Gastroesophageal sphincter (tissue), 4 donors: ENCODE data around the gene ACYP1. TPM values are rescaled to one million over a fixed set of nuclear protein-coding genes. Genes with fewer than 3 reads are reported as not detected.

Experiments used
- ATAC-seq: fragments of 150-250 bp; one replicate; pipeline ENCODE4 v1.9.1; 2016; ENCODE audit warnings: mild to moderate bottlenecking, moderate library complexity
- H3K27ac ChIP-seq, 4 donors: fragments of 200-600 bp; sonication (generic) in 3 of 4; 1 replicate in 3 of 4; 2 replicates in 1 of 4; pipeline ENCODE4 v1.5.1; 2016 to 2019
- H3K27me3 ChIP-seq: fragments of 200-600 bp; sonication (generic); one replicate; pipeline ENCODE4 v1.5.1; 2019
- H3K36me3 ChIP-seq, 2 donors: fragments of 200-600 bp; sonication (generic); one replicate each; pipeline ENCODE4 v1.5.1; 2019; ENCODE audit warnings: control low read depth in 1 of 2
- H3K4me1 ChIP-seq, 3 donors: fragments of 200-600 bp; sonication (generic); 1 replicate in 2 of 3; 2 replicates in 1 of 3; pipeline ENCODE4 v1.5.1; 2016 to 2019; ENCODE audit warnings: control low read depth in 2 of 3
- H3K4me3 ChIP-seq, 2 donors: fragments of 200-600 bp; sonication (generic); one replicate each; pipeline ENCODE4 v1.5.1; 2019; ENCODE audit warnings: mild to moderate bottlenecking in 1 of 2, moderate library complexity in 1 of 2
- H3K9me3 ChIP-seq, 3 donors: fragments of 200-600 bp; sonication (generic); one replicate each; pipeline ENCODE4 v1.5.1; 2017 to 2019; ENCODE audit warnings: control low read depth in 2 of 3
- CTCF ChIP-seq, 4 experiments: fragments of 200-600 bp in 2 of 4; fragments of 450-650 bp in 2 of 4; sonication (generic) in 1 of 4; IDR thresholded peaks; one replicate each; pipeline ENCODE4 v1.5.1; 2017 to 2019; ENCODE audit warnings: antibody characterized with exemption in 4 of 4, mild to moderate bottlenecking in 2 of 4, moderate library complexity in 2 of 4
- EP300 ChIP-seq: sonication (generic); formaldehyde crosslinking; IDR thresholded peaks from one replicate; pipeline ENCODE4 v1.6.1; 2017; ENCODE audit warnings: antibody characterized with exemption, mild to moderate bottlenecking
- POLR2A ChIP-seq, 2 donors: fragments of 450-650 bp; IDR thresholded peaks; one replicate each; pipeline ENCODE4 v1.6.1; 2017; ENCODE audit warnings: antibody characterized with exemption in 2 of 2, mild to moderate bottlenecking in 2 of 2, moderate library complexity in 1 of 2
- POLR2AphosphoS5 ChIP-seq: sonication (generic); formaldehyde crosslinking; IDR thresholded peaks from one replicate; pipeline ENCODE4 v1.6.1; 2017; ENCODE audit warnings: antibody characterized with exemption
- WGBS, 2 donors: methylation state at CpG; one replicate each; pipeline ENCODE4 v1.1.5; 2018; ENCODE audit warnings: low coverage in 1 of 2; 5-methylcytosine and 5-hydroxymethylcytosine counted together
- total RNA-seq, 4 donors: library from RNA; depleted of rRNA; stranded (reverse); fragments of >200 nt; gene quantifications; one replicate each; pipeline ENCODE4 v1.1.0, GENCODE V29; 2016

ACYP1 gene
- total RNA-seq, 4 donors from 2014 or later = 13.8 to 20.8 (median 17.1) TPM

GRCh38 chr14:75098212-75098611 lies 34.4 kb upstream of the ACYP1 start:
- no peak overlapping the region for H3K27ac ChIP-seq
- no peaks in the 10 kb centered on the region for H3K9me3 ChIP-seq
- no peaks in the 10 kb centered on the region for H3K27me3 ChIP-seq
- H3K4me3 ChIP-seq = no peak overlapping the region
- TF ChIP-seq POLR2A (IDR thresholded peaks at IDR 0.05) = no peak
- TF ChIP-seq CTCF (IDR thresholded peaks at IDR 0.05) = no peak
- no peak for TF ChIP-seq EP300
- TF ChIP-seq POLR2AphosphoS5 = no peak
- H3K4me1 ChIP-seq = no peaks in the 10 kb centered on the region
- no peak for ATAC-seq
- H3K36me3 ChIP-seq = peaks cover 10 to 99% of the 10 kb centered on the region in 2 donors

- TF ChIP-seq POLR2AphosphoS5 (no peak), EP300 (no peak), CTCF (IDR thresholded peaks at IDR 0.05) (no peak), POLR2A (IDR thresholded peaks at IDR 0.05) (no peak)
- no peak for ATAC-seq
- WGBS, 2 donors = 69 to 82% methylated on average over 3 to 6 of the region's 6 CpGs
- no peaks in the 10 kb centered on the region for H3K9me3 ChIP-seq
- H3K27me3 ChIP-seq = no peaks in the 10 kb centered on the region
- H3K4me1 ChIP-seq = no peaks in the 10 kb centered on the region
- H3K4me3 ChIP-seq = no peak overlapping the region
- peaks cover 10 to 100% of the 10 kb centered on the region in 2 donors for H3K36me3 ChIP-seq
- no peak overlapping the region for H3K27ac ChIP-seq
Observed at GRCh38 chr14:75096959-75097358, 33.1 kb upstream of the ACYP1 start.

GRCh38 chr14:75095690-75096089 lies 31.9 kb upstream of the ACYP1 start:
- 40 to 93% methylated on average over 1 to 4 of the region's 4 CpGs for whole genome bisulfite sequencing, 2 donors
- no peak overlapping the region for H3K27ac ChIP-seq
- no peaks in the 10 kb centered on the region for H3K27me3 ChIP-seq
- ATAC-seq = no peak
- TF ChIP-seq POLR2A (IDR thresholded peaks at IDR 0.05) (no peak), EP300 (no peak), CTCF (IDR thresholded peaks at IDR 0.05) (no peak), POLR2AphosphoS5 (no peak)
- no peak overlapping the region for H3K4me3 ChIP-seq
- no peaks in the 10 kb centered on the region for H3K9me3 ChIP-seq
- peaks cover 10 to 100% of the 10 kb centered on the region in 2 donors for H3K36me3 ChIP-seq
- H3K4me1 ChIP-seq = no peaks in the 10 kb centered on the region

- TF ChIP-seq EP300 = no peak
- no peak for TF ChIP-seq CTCF (IDR thresholded peaks at IDR 0.05)
- no peak for TF ChIP-seq POLR2A (IDR thresholded peaks at IDR 0.05)
- TF ChIP-seq POLR2AphosphoS5 = no peak
- Histone ChIP-seq H3K9me3 (no peaks in the 10 kb centered on the region), H3K36me3 (peaks cover 10 to 100% of the 10 kb centered on the region in 2 donors), H3K27me3 (no peaks in the 10 kb centered on the region), H3K4me1 (no peaks in the 10 kb centered on the region), H3K4me3 (no peak overlapping the region), H3K27ac (no peak overlapping the region)
- ATAC-seq = no peak
- 79 to 85% methylated on average over 2 to 3 of the region's 3 CpGs for WGBS, 2 donors
Observed at GRCh38 chr14:75094896-75095295, 31.1 kb upstream of the ACYP1 start.

GRCh38 chr14:75092698-75093097 lies 28.9 kb upstream of the ACYP1 start:
- ATAC-seq = no peak
- TF ChIP-seq POLR2AphosphoS5 (no peak), CTCF (IDR thresholded peaks at IDR 0.05) (no peak), POLR2A (IDR thresholded peaks at IDR 0.05) (no peak), EP300 (no peak)
- 57 to 66% methylated on average over 2 of the region's 2 CpGs for WGBS, 2 donors
- Histone ChIP-seq H3K4me1 (no peaks in the 10 kb centered on the region), H3K27ac (no peak overlapping the region), H3K36me3 (peaks cover 13 to 100% of the 10 kb centered on the region in 2 donors), H3K4me3 (no peak overlapping the region), H3K9me3 (no peaks in the 10 kb centered on the region), H3K27me3 (no peaks in the 10 kb centered on the region)
